ENCODE data around the gene INHBE.
A peak's percentile ranks its signal among the peaks of the same experiment; 100 is the strongest.

The INHBE gene

GRCh38 chr12:57473392-57473791 is 18.3 kb downstream of the INHBE start:
- no peak for DNase-seq
- H2BK15ac ChIP-seq (replicated peaks; ENCODE audit: low read depth), result no peak overlapping the region
- no peak overlapping the region for H3K27ac ChIP-seq (ENCODE audit: low read depth, low read length)
- no peak overlapping the region for H2BK5ac ChIP-seq (ENCODE audit: low read length)
- H3K79me1 ChIP-seq (ENCODE audit: low read length), result no peaks in the 10 kb centered on the region
- no peak overlapping the region for H3K56ac ChIP-seq (ENCODE audit: low read length)
- no peak overlapping the region for H2AK5ac ChIP-seq (ENCODE audit: low read length)
- H3K4me1 ChIP-seq (ENCODE audit: control insufficient read depth, low read depth, low read length), result peaks cover 8% of the 10 kb centered on the region
- WGBS (ENCODE audit: extremely low coverage, insufficient coverage, low lambda C conversion rate), result no CpG with 5 or more reads among the region's 3 CpGs
- H3K18ac ChIP-seq (ENCODE audit: low read length), result no peak overlapping the region
- no peak overlapping the region for H3K23ac ChIP-seq (ENCODE audit: low read length)
- H3K4me3 ChIP-seq (ENCODE audit: low read length), result no peak overlapping the region
- peaks cover 25% of the 10 kb centered on the region for H3K27me3 ChIP-seq (ENCODE audit: insufficient read depth, low read length, poor library complexity)
- no peaks in the 10 kb centered on the region for H3K79me2 ChIP-seq (ENCODE audit: control insufficient read depth, insufficient read depth, low read length)
- no peak overlapping the region for H4K8ac ChIP-seq (ENCODE audit: low read depth, low read length)
- H3K4me2 ChIP-seq (ENCODE audit: low read length), result no peak overlapping the region
- H3K9ac ChIP-seq (ENCODE audit: low read length), result no peak overlapping the region
- no peak overlapping the region for H4K5ac ChIP-seq (ENCODE audit: low read length)
- no peaks in the 10 kb centered on the region for H3K36me3 ChIP-seq (ENCODE audit: control insufficient read depth, insufficient read depth, low read length)
- no peak overlapping the region for H3K4ac ChIP-seq (ENCODE audit: low read depth, low read length)
- no peak overlapping the region for H2BK120ac ChIP-seq (ENCODE audit: low read depth, low read length)

GRCh38 chr12:57473886-57474285 is 18.8 kb downstream of the INHBE start:
- peaks cover 8% of the 10 kb centered on the region for H3K4me1 ChIP-seq (ENCODE audit: control insufficient read depth, low read depth, low read length)
- H4K8ac ChIP-seq (ENCODE audit: low read depth, low read length), result no peak overlapping the region
- no peak overlapping the region for H3K23ac ChIP-seq (ENCODE audit: low read length)
- H3K56ac ChIP-seq (ENCODE audit: low read length), result no peak overlapping the region
- no peak overlapping the region for H4K5ac ChIP-seq (ENCODE audit: low read length)
- H3K4me3 ChIP-seq (ENCODE audit: low read length), result no peak overlapping the region
- H2AK5ac ChIP-seq (ENCODE audit: low read length), result no peak overlapping the region
- H3K9ac ChIP-seq (ENCODE audit: low read length), result no peak overlapping the region
- H3K79me2 ChIP-seq (ENCODE audit: control insufficient read depth, insufficient read depth, low read length), result no peaks in the 10 kb centered on the region
- no CpG with 5 or more reads among the region's 5 CpGs for WGBS (ENCODE audit: extremely low coverage, insufficient coverage, low lambda C conversion rate)
- H2BK5ac ChIP-seq (ENCODE audit: low read length), result no peak overlapping the region
- no peak overlapping the region for H2BK15ac ChIP-seq (replicated peaks; ENCODE audit: low read depth)
- H2BK120ac ChIP-seq (ENCODE audit: low read depth, low read length), result no peak overlapping the region
- H3K79me1 ChIP-seq (ENCODE audit: low read length), result no peaks in the 10 kb centered on the region
- H3K27me3 ChIP-seq (ENCODE audit: insufficient read depth, low read length, poor library complexity), result peaks cover 25% of the 10 kb centered on the region
- H3K27ac ChIP-seq (ENCODE audit: low read depth, low read length), result no peak overlapping the region
- H3K4ac ChIP-seq (ENCODE audit: low read depth, low read length), result no peak overlapping the region
- no peak overlapping the region for H3K4me2 ChIP-seq (ENCODE audit: low read length)
- no peaks in the 10 kb centered on the region for H3K36me3 ChIP-seq (ENCODE audit: control insufficient read depth, insufficient read depth, low read length)
- no peak overlapping the region for H3K18ac ChIP-seq (ENCODE audit: low read length)
- no peak for DNase-seq

- H2BK15ac ChIP-seq (replicated peaks; ENCODE audit: low read depth), result no peak overlapping the region
- H3K18ac ChIP-seq (ENCODE audit: low read length), result no peak overlapping the region
- peaks cover 25% of the 10 kb centered on the region for H3K27me3 ChIP-seq (ENCODE audit: insufficient read depth, low read length, poor library complexity)
- H4K8ac ChIP-seq (ENCODE audit: low read depth, low read length), result no peak overlapping the region
- no peak overlapping the region for H4K5ac ChIP-seq (ENCODE audit: low read length)
- H2AK5ac ChIP-seq (ENCODE audit: low read length), result no peak overlapping the region
- DNase-seq, result no peak
- H3K4ac ChIP-seq (ENCODE audit: low read depth, low read length), result no peak overlapping the region
- no CpG with 5 or more reads among the region's 8 CpGs for WGBS (ENCODE audit: extremely low coverage, insufficient coverage, low lambda C conversion rate)
- H2BK5ac ChIP-seq (ENCODE audit: low read length), result no peak overlapping the region
- no peaks in the 10 kb centered on the region for H3K79me2 ChIP-seq (ENCODE audit: control insufficient read depth, insufficient read depth, low read length)
- no peak overlapping the region for H3K4me2 ChIP-seq (ENCODE audit: low read length)
- H2BK120ac ChIP-seq (ENCODE audit: low read depth, low read length), result no peak overlapping the region
- H3K27ac ChIP-seq (ENCODE audit: low read depth, low read length), result no peak overlapping the region
- no peaks in the 10 kb centered on the region for H3K79me1 ChIP-seq (ENCODE audit: low read length)
- H3K56ac ChIP-seq (ENCODE audit: low read length), result no peak overlapping the region
- H3K9ac ChIP-seq (ENCODE audit: low read length), result no peak overlapping the region
- H3K4me1 ChIP-seq (ENCODE audit: control insufficient read depth, low read depth, low read length), result peaks cover 8% of the 10 kb centered on the region
- H3K23ac ChIP-seq (ENCODE audit: low read length), result no peak overlapping the region
- H3K36me3 ChIP-seq (ENCODE audit: control insufficient read depth, insufficient read depth, low read length), result no peaks in the 10 kb centered on the region
- no peak overlapping the region for H3K4me3 ChIP-seq (ENCODE audit: low read length)
Observed at GRCh38 chr12:57474430-57474829, 19.3 kb downstream of the INHBE start.

- Histone ChIP-seq H3K36me3 (ENCODE audit: control insufficient read depth, insufficient read depth, low read length) (no peaks in the 10 kb centered on the region), H3K9ac (ENCODE audit: low read length) (no peak overlapping the region)
- no peak for DNase-seq
Observed at GRCh38 chr12:57474862-57475261, 19.8 kb downstream of the INHBE start.

DNA sequence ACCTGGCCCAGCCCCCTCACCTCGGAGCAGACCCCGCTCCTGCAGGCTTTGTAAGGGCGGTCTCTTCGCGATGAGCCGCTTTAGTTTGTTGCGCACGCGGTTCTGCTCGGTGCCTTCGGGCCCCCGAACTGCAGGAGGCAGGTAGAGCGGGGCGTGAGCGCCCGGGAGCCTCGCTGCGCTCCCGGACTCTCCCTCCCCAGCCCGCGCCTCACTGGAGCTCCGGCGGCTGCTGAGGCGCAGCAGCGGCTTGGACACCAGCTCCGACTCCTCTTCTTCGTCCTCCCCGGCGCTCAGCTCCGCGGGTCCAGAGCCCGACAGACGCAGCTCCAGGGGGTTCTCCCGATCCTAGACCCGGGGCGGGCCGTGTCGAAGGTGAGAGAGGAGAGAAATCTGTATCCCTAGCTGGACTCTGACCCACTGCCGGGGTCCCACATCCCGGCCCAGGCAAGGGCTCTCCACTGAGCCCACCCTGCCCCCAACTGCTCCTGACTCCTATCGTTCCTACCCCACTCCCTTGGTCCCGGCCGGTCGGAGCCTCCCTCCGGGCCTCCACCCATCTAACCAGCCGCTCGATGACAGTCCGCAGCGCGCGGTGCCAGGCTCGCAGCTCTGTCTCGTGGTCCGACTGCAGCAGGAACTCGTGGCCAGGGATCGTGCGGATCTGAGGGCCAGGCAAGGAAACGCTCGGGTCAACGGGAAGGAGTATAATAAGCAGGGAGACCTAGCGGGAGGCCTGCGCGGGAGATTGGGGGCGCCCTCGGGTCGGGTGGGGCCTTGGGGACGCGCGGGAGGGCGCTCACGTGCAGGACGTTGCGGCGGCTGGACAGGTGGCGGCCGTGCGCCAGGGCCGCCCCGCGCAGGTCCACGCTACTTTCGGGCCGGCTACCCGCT is 20.4 kb downstream of the INHBE start:
- Histone ChIP-seq H3K36me3 (ENCODE audit: control insufficient read depth, insufficient read depth, low read length) (no peaks in the 10 kb centered on the region), H3K18ac (ENCODE audit: low read length) (no peak overlapping the region), H4K5ac (ENCODE audit: low read length) (no peak overlapping the region), H2BK120ac (ENCODE audit: low read depth, low read length) (no peak overlapping the region), H3K4ac (ENCODE audit: low read depth, low read length) (no peak overlapping the region), H3K56ac (ENCODE audit: low read length) (peak overlapping the region; percentile 58), H3K79me2 (ENCODE audit: control insufficient read depth, insufficient read depth, low read length) (no peaks in the 10 kb centered on the region), H2BK5ac (ENCODE audit: low read length) (no peak overlapping the region), H3K27ac (ENCODE audit: low read depth, low read length) (no peak overlapping the region), H2BK15ac (replicated peaks; ENCODE audit: low read depth) (no peak overlapping the region), H3K23ac (ENCODE audit: low read length) (no peak overlapping the region), H3K4me1 (ENCODE audit: control insufficient read depth, low read depth, low read length) (peaks cover 8% of the 10 kb centered on the region), H2AK5ac (ENCODE audit: low read length) (no peak overlapping the region), H3K79me1 (ENCODE audit: low read length) (no peaks in the 10 kb centered on the region), H3K9ac (ENCODE audit: low read length) (peak overlapping the region; percentile 33), H3K4me2 (ENCODE audit: low read length) (peak overlapping the region; percentile 59), H4K8ac (ENCODE audit: low read depth, low read length) (no peak overlapping the region), H3K4me3 (ENCODE audit: low read length) (no peak overlapping the region), H3K27me3 (ENCODE audit: insufficient read depth, low read length, poor library complexity) (peaks cover 25% of the 10 kb centered on the region)
- DNase-seq, result no peak
- WGBS (ENCODE audit: extremely low coverage, insufficient coverage, low lambda C conversion rate), result no CpG with 5 or more reads among the region's 84 CpGs

More at GRCh38 chr12:57474862-57475261, 19.8 kb downstream of the INHBE start:
- peak overlapping the region; percentile 59 for H3K4me2 ChIP-seq (ENCODE audit: low read length)
- no peak overlapping the region for H3K4me3 ChIP-seq (ENCODE audit: low read length)
- no peak overlapping the region for H3K27ac ChIP-seq (ENCODE audit: low read depth, low read length)
- H2AK5ac ChIP-seq (ENCODE audit: low read length), result no peak overlapping the region
- H3K18ac ChIP-seq (ENCODE audit: low read length), result no peak overlapping the region
- no peaks in the 10 kb centered on the region for H3K79me2 ChIP-seq (ENCODE audit: control insufficient read depth, insufficient read depth, low read length)
- no peak overlapping the region for H2BK120ac ChIP-seq (ENCODE audit: low read depth, low read length)
- H2BK15ac ChIP-seq (replicated peaks; ENCODE audit: low read depth), result no peak overlapping the region
- H4K5ac ChIP-seq (ENCODE audit: low read length), result no peak overlapping the region
- H4K8ac ChIP-seq (ENCODE audit: low read depth, low read length), result no peak overlapping the region
- no CpG with 5 or more reads among the region's 7 CpGs for WGBS (ENCODE audit: extremely low coverage, insufficient coverage, low lambda C conversion rate)
- H3K79me1 ChIP-seq (ENCODE audit: low read length), result no peaks in the 10 kb centered on the region
- no peak overlapping the region for H2BK5ac ChIP-seq (ENCODE audit: low read length)
- no peak overlapping the region for H3K4ac ChIP-seq (ENCODE audit: low read depth, low read length)
- H3K4me1 ChIP-seq (ENCODE audit: control insufficient read depth, low read depth, low read length), result peaks cover 8% of the 10 kb centered on the region
- no peak overlapping the region for H3K23ac ChIP-seq (ENCODE audit: low read length)
- H3K27me3 ChIP-seq (ENCODE audit: insufficient read depth, low read length, poor library complexity), result peaks cover 25% of the 10 kb centered on the region
- no peak overlapping the region for H3K56ac ChIP-seq (ENCODE audit: low read length)

Data from mesendoderm (in vitro differentiated cells).